ENCODE data around the gene PCDHGB2.
A peak's percentile ranks its signal among the peaks of the same experiment; 100 is the strongest.
"Not testable (repeated sequence)": the region's sequence is repeated elsewhere in the genome, so short reads cannot be mapped to it uniquely, and the experiment has no call there.

Gene PCDHGB2

GRCh38 chr5:141359790-141360426 is at the start of gene PCDHGB2:
Gene PCDHGB2 (plus strand): TSS chr5:141359994. CDS start chr5:141360136, 142 bp downstream.
- no peak for DNase-seq (ENCODE audit: low read depth in 2 of 2)

GRCh38 chr5:141313711-141314110 is 46.1 kb upstream of the PCDHGB2 start:
- no peak for DNase-seq (ENCODE audit: low read depth in 2 of 2)

GRCh38 chr5:141316963-141317362 is 42.8 kb upstream of the PCDHGB2 start:
- not testable (repeated sequence) for DNase-seq (ENCODE audit: low read depth in 2 of 2)

GRCh38 chr5:141319202-141319601 is 40.6 kb upstream of the PCDHGB2 start:
- DNase-seq (ENCODE audit: low read depth in 2 of 2), result no peak

GRCh38 chr5:141319699-141320098 is 40.1 kb upstream of the PCDHGB2 start:
- no peak for DNase-seq (ENCODE audit: low read depth in 2 of 2)

- peak; percentile 83 to 88 for DNase-seq (ENCODE audit: low read depth in 2 of 2)
Observed at GRCh38 chr5:141320225-141321169, 39.3 kb upstream of the PCDHGB2 start, which contains the start of gene TAF7. Gene TAF7 (minus strand): TSS chr5:141320784. CDS start chr5:141320044, 740 bp downstream.

- no peak for DNase-seq (ENCODE audit: low read depth in 2 of 2)
Observed at GRCh38 chr5:141322261-141322660, 37.5 kb upstream of the PCDHGB2 start.

- peak; percentile 40 to 54 for DNase-seq (ENCODE audit: low read depth in 2 of 2)
Observed at GRCh38 chr5:141326088-141326854, 33.5 kb upstream of the PCDHGB2 start.

- no peak for DNase-seq (ENCODE audit: low read depth in 2 of 2)
Observed at GRCh38 chr5:141328231-141328630, 31.6 kb upstream of the PCDHGB2 start.

GRCh38 chr5:141330299-141331080 is 29.3 kb upstream of the PCDHGB2 start, which contains the start of gene PCDHGA1:
Gene PCDHGA1 (plus strand): TSS chr5:141330514.
- DNase-seq (ENCODE audit: low read depth in 2 of 2), result no peak

GRCh38 chr5:141332571-141332970 is 27.2 kb upstream of the PCDHGB2 start:
- not testable (repeated sequence) for DNase-seq (ENCODE audit: low read depth in 2 of 2)

GRCh38 chr5:141338538-141339306 is 21.1 kb upstream of the PCDHGB2 start, which contains the start of gene PCDHGA2:
Gene PCDHGA2 (plus strand): TSS chr5:141338760.
- no peak for DNase-seq (ENCODE audit: low read depth in 2 of 2)

GRCh38 chr5:141340781-141341354 is 18.9 kb upstream of the PCDHGB2 start:
- DNase-seq (ENCODE audit: low read depth in 2 of 2), result not testable (repeated sequence)

- DNase-seq (ENCODE audit: low read depth in 2 of 2), result no peak
Observed at GRCh38 chr5:141342773-141343172, 17.0 kb upstream of the PCDHGB2 start.

- no peak for DNase-seq (ENCODE audit: low read depth in 2 of 2)
Observed at GRCh38 chr5:141343242-141343952, 16.4 kb upstream of the PCDHGB2 start, which contains the start of gene PCDHGA3. Gene PCDHGA3 (plus strand): TSS chr5:141343829. CDS start chr5:141344034, 205 bp downstream.

- DNase-seq (ENCODE audit: low read depth in 2 of 2), result no peak
Observed at GRCh38 chr5:141343953-141344463, 15.8 kb upstream of the PCDHGB2 start.

- DNase-seq (ENCODE audit: low read depth in 2 of 2), result no peak
Observed at GRCh38 chr5:141345327-141345726, 14.5 kb upstream of the PCDHGB2 start.

GRCh38 chr5:141346017-141346416 is 13.8 kb upstream of the PCDHGB2 start:
- DNase-seq (ENCODE audit: low read depth in 2 of 2), result not testable (repeated sequence)
